HepG2 (cell line): ENCODE measurements around the gene THSD8. TPM values are rescaled to one million over a fixed set of nuclear protein-coding genes. Genes with fewer than 3 reads are reported as not detected.

Experiments used
- FOSL1 ChIP-seq: sonication (generic); formaldehyde crosslinking; IDR thresholded peaks from 2 replicates; pipeline ENCODE4 v1.9.0; 2021; ENCODE audit warnings: missing genetic modification reagents, borderline replicate concordance
- GATAD2A ChIP-seq: IDR thresholded peaks from 2 replicates; pipeline ENCODE4 v1.6.1; 2016
- GLI4 ChIP-seq: sonication (generic); formaldehyde crosslinking; IDR thresholded peaks from 2 replicates; pipeline ENCODE4 v1.5.1; 2020; ENCODE audit warnings: missing genetic modification reagents, mild to moderate bottlenecking, moderate library complexity, borderline replicate concordance
- HNF4G ChIP-seq, 2 experiments: sonication (generic) in 1 of 2; formaldehyde crosslinking in 1 of 2; IDR thresholded peaks; 2 replicates each; pipeline versions ENCODE4 v1.4.0 to v1.6.1; 2011 to 2020; ENCODE audit warnings: borderline replicate concordance in 2 of 2, low read depth in 2 of 2, mild to moderate bottlenecking in 2 of 2, low read length in 1 of 2, missing genetic modification reagents in 1 of 2, moderate library complexity in 1 of 2
- MIER2 ChIP-seq: IDR thresholded peaks from 2 replicates; pipeline ENCODE4 v1.6.1; 2016; ENCODE audit warnings: missing biosample characterization, missing genetic modification reagents
- NPAS2 ChIP-seq: sonication (generic); formaldehyde crosslinking; IDR thresholded peaks from 2 replicates; pipeline ENCODE4 v1.8.0; 2022; ENCODE audit warnings: mild to moderate bottlenecking, missing genetic modification reagents, borderline replicate concordance
- NR2C2 ChIP-seq: sonication (generic); formaldehyde crosslinking; IDR thresholded peaks from 2 replicates; pipeline ENCODE4 v1.4.0; 2020; ENCODE audit warnings: missing genetic modification reagents, mild to moderate bottlenecking, moderate library complexity, borderline replicate concordance
- NRL ChIP-seq: sonication (generic); formaldehyde crosslinking; IDR thresholded peaks from 2 replicates; pipeline ENCODE4 v1.5.0; 2020; ENCODE audit warnings: missing genetic modification reagents, mild to moderate bottlenecking, moderate library complexity, borderline replicate concordance
- PATZ1 ChIP-seq: sonication (generic); formaldehyde crosslinking; IDR thresholded peaks from 2 replicates; pipeline ENCODE4 v1.4.0; 2020; ENCODE audit warnings: missing genetic modification reagents
- PHF5A ChIP-seq: IDR thresholded peaks from one replicate; pipeline ENCODE4 v1.6.1; 2018; ENCODE audit warnings: low read depth, missing genetic modification reagents; ENCODE audit not compliant: unreplicated experiment
- REPIN1 ChIP-seq: sonication (generic); formaldehyde crosslinking; IDR thresholded peaks from 2 replicates; pipeline ENCODE4 v1.8.0; 2022; ENCODE audit warnings: missing genetic modification reagents, low read depth, mild to moderate bottlenecking, borderline replicate concordance
- SETDB1 ChIP-seq: sonication (generic); formaldehyde crosslinking; IDR thresholded peaks from 2 replicates; pipeline ENCODE4 v1.5.1; 2020; ENCODE audit warnings: missing genetic modification reagents, mild to moderate bottlenecking, borderline replicate concordance
- TAF1 ChIP-seq: sonication (generic); formaldehyde crosslinking; IDR thresholded peaks from 2 replicates; pipeline ENCODE4 v1.4.0; 2020; ENCODE audit warnings: missing genetic modification reagents
- UBTF ChIP-seq: sonication (generic); formaldehyde crosslinking; IDR thresholded peaks from 2 replicates; pipeline ENCODE4 v1.4.0; 2020; ENCODE audit warnings: mild to moderate bottlenecking, missing genetic modification reagents
- ZBTB2 ChIP-seq: sonication (generic); formaldehyde crosslinking; IDR thresholded peaks from 2 replicates; pipeline ENCODE4 v1.8.0; 2022; ENCODE audit warnings: low read depth, missing genetic modification reagents
- ZNF484 ChIP-seq: sonication (generic); formaldehyde crosslinking; IDR thresholded peaks from 2 replicates; pipeline ENCODE4 v1.5.1; 2020; ENCODE audit warnings: mild to moderate bottlenecking, low read depth, missing genetic modification reagents, borderline replicate concordance
- ZNF564 ChIP-seq: sonication (generic); formaldehyde crosslinking; IDR thresholded peaks from 2 replicates; pipeline ENCODE4 v1.8.1; 2023; ENCODE audit warnings: mild to moderate bottlenecking, missing genetic modification reagents
- ZNF589 ChIP-seq: sonication (generic); formaldehyde crosslinking; conservative IDR thresholded peaks from 2 replicates; pipeline ENCODE4 v1.8.0; 2022; ENCODE audit warnings: mild to moderate bottlenecking, moderate library complexity, missing genetic modification reagents
- ZNF746 ChIP-seq: sonication (generic); formaldehyde crosslinking; IDR thresholded peaks from 2 replicates; pipeline ENCODE4 v1.8.0; 2022; ENCODE audit warnings: mild to moderate bottlenecking, missing genetic modification reagents
- ZNF800 ChIP-seq: sonication (generic); formaldehyde crosslinking; IDR thresholded peaks from 2 replicates; pipeline ENCODE4 v1.4.0; 2020; ENCODE audit warnings: missing genetic modification reagents
- polyA plus RNA-seq, 8 experiments: library from polyadenylated mRNA; depleted of rRNA in 3 of 8; stranded (reverse) in 7 of 8; unstranded in 1 of 8; fragments of >200 nt; fragmentation: Illumina TruSeq in 4 of 8; extraction: Trizol in 4 of 8; gene quantifications; 2 replicates each; pipeline versions ENCODE4 v1.2.1 to v1.2.3, GENCODE V29; 2011 to 2016; ENCODE audit warnings: low read depth in 4 of 8, missing spikeins in 1 of 8, mixed read lengths in 1 of 8; ENCODE audit not compliant: insufficient read depth in 1 of 8
- total RNA-seq, 5 experiments: library from RNA; depleted of rRNA; stranded (reverse); fragments of >200 nt; fragmentation: Illumina TruSeq; extraction: Trizol; gene quantifications; 2 replicates each; pipeline ENCODE4 v1.2.3, GENCODE V29; 2016; ENCODE audit warnings: low read depth in 1 of 5

The THSD8 gene
- total and polyA plus RNA-seq, 2 of the 13 experiments (the other 11 are each of a cell fraction or from before 2014, with no cell fraction given): 4.8 to 14.9 TPM

GRCh38 chr19:12778017-12778904, 23.6 kb upstream of the THSD8 start (continued):
- TF ChIP-seq UBTF (CRISPR knock-in tag): peak; percentile 43; the same call in 1 of the 2 replicates
- 0 out of 2 replicates have a peak, but pooled peaks have one; percentile 6 for TF ChIP-seq NR2C2 (CRISPR knock-in tag)
- TF ChIP-seq GLI4: 0 out of 2 replicates have a peak, but pooled peaks have one; percentile 7
- TF ChIP-seq ZBTB2: peak; percentile 43; the same call in 1 of the 2 replicates
- TF ChIP-seq REPIN1 (CRISPR knock-in tag): no peak
- no peak for TF ChIP-seq MIER2
- TF ChIP-seq ZNF564 (CRISPR knock-in tag): no peak
- no peak for TF ChIP-seq ZNF746 (CRISPR knock-in tag)
- TF ChIP-seq NPAS2 (CRISPR knock-in tag): no peak
- TF ChIP-seq PHF5A (CRISPR knock-in tag): no peak
- peak; percentile 27; the same call in 1 of the 2 replicates for TF ChIP-seq TAF1 (CRISPR knock-in tag)
- 0 out of 2 replicates have a peak, but pooled peaks have one; percentile 13 for TF ChIP-seq ZNF800 (CRISPR knock-in tag)
- TF ChIP-seq GATAD2A (CRISPR knock-in tag): peak; percentile 48
- TF ChIP-seq ZNF589 (CRISPR knock-in tag): peak; percentile 43; the same call in 1 of the 2 replicates
- TF ChIP-seq HNF4G (IDR thresholded peaks at IDR 0.05; ENCODE audit: borderline replicate concordance, low read depth, low read length): no peak
- 0 out of 2 replicates have a peak, but pooled peaks have one; percentile 34 for TF ChIP-seq HNF4G (CRISPR knock-in tag; IDR thresholded peaks at IDR 0.05; ENCODE audit: borderline replicate concordance, low read depth)
- TF ChIP-seq FOSL1 (CRISPR knock-in tag): no peak
- no peak for TF ChIP-seq ZNF484
- peak; percentile 59; the same call in 1 of the 2 replicates for TF ChIP-seq PATZ1 (CRISPR knock-in tag)
- no peak for TF ChIP-seq NRL (CRISPR knock-in tag)
- no peak for TF ChIP-seq SETDB1 (CRISPR knock-in tag)
